ENCODE measurements around the gene GABARAP.

Gene GABARAP

GRCh38 chr17:7239091-7240027 is 2.9 kb downstream of the GABARAP start, which contains the start of gene PHF23:
TSS of gene PHF23 (minus strand) at chr17:7239457. CDS start at chr17:7239279, 178 bp downstream.
- peak; percentile 93 for DNase-seq (ENCODE audit: low read depth in 2 of 2)

GRCh38 chr17:7238420-7239090 is 3.7 kb downstream of the GABARAP start:
- no peak for DNase-seq (ENCODE audit: low read depth in 2 of 2)

GRCh38 chr17:7237761-7238419 is 4.4 kb downstream of the GABARAP start:
- peak; percentile 65 to 71 for DNase-seq (ENCODE audit: low read depth in 2 of 2)

GRCh38 chr17:7237266-7237760 is 4.9 kb downstream of the GABARAP start:
- DNase-seq (ENCODE audit: low read depth in 2 of 2): no peak

- no peak for DNase-seq (ENCODE audit: low read depth in 2 of 2)
Observed at GRCh38 chr17:7236808-7237207, 5.4 kb downstream of the GABARAP start.

GRCh38 chr17:7235693-7236665 is 6.3 kb downstream of the GABARAP start:
- no peak for DNase-seq (ENCODE audit: low read depth in 2 of 2)

GRCh38 chr17:7234083-7234951 is 7.9 kb downstream of the GABARAP start, which contains the start of gene DVL2:
TSS of gene DVL2 (minus strand) at chr17:7234517. CDS start at chr17:7234262, 255 bp downstream.
- peak; percentile 88 to 89 for DNase-seq (ENCODE audit: low read depth in 2 of 2)

GRCh38 chr17:7233701-7234082 is 8.6 kb downstream of the GABARAP start:
- DNase-seq (ENCODE audit: low read depth in 2 of 2): no peak

- DNase-seq (ENCODE audit: low read depth in 2 of 2): no peak
Observed at GRCh38 chr17:7232114-7232513, 10.1 kb downstream of the GABARAP start.

GRCh38 chr17:7229504-7229903 is 12.7 kb downstream of the GABARAP start:
- no peak for DNase-seq (ENCODE audit: low read depth in 2 of 2)

GRCh38 chr17:7228920-7229319 is 13.3 kb downstream of the GABARAP start:
- no peak for DNase-seq (ENCODE audit: low read depth in 2 of 2)

GRCh38 chr17:7226721-7227710 is 15.2 kb downstream of the GABARAP start:
- DNase-seq (ENCODE audit: low read depth in 2 of 2): no peak

GRCh38 chr17:7225711-7226331 is 16.4 kb downstream of the GABARAP start:
- DNase-seq (ENCODE audit: low read depth in 2 of 2): no peak

GRCh38 chr17:7224661-7225111 is 17.6 kb downstream of the GABARAP start:
- no peak for DNase-seq (ENCODE audit: low read depth in 2 of 2)

GRCh38 chr17:7224110-7224509 is 18.1 kb downstream of the GABARAP start:
- no peak for DNase-seq (ENCODE audit: low read depth in 2 of 2)

- no peak for DNase-seq (ENCODE audit: low read depth in 2 of 2)
Observed at GRCh38 chr17:7223375-7223774, 18.9 kb downstream of the GABARAP start.

- no peak for DNase-seq (ENCODE audit: low read depth in 2 of 2)
Observed at GRCh38 chr17:7222972-7223292, 19.3 kb downstream of the GABARAP start.
